ENCODE measurements around the gene TBC1D4.

DNA sequence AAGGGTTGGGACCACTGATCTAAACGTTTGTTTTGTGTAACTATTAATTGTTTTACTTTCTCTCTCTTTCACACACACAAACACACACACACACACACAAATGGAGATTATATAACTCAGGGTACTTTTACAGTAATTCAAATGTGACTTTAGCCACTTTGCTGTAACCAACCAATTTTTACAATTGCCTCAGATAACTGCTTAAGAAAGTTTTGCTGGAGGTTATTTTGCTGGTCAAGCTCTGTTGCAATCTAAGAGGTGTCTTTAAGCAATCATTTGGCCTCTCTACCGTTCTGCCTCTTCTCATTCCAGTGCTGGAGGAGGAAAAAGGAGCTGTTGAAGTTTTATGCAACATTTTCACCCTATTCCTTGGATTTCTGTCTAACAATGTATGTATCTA is 63.0 kb downstream of the TBC1D4 start:
- TF ChIP-seq, protein P1, sequence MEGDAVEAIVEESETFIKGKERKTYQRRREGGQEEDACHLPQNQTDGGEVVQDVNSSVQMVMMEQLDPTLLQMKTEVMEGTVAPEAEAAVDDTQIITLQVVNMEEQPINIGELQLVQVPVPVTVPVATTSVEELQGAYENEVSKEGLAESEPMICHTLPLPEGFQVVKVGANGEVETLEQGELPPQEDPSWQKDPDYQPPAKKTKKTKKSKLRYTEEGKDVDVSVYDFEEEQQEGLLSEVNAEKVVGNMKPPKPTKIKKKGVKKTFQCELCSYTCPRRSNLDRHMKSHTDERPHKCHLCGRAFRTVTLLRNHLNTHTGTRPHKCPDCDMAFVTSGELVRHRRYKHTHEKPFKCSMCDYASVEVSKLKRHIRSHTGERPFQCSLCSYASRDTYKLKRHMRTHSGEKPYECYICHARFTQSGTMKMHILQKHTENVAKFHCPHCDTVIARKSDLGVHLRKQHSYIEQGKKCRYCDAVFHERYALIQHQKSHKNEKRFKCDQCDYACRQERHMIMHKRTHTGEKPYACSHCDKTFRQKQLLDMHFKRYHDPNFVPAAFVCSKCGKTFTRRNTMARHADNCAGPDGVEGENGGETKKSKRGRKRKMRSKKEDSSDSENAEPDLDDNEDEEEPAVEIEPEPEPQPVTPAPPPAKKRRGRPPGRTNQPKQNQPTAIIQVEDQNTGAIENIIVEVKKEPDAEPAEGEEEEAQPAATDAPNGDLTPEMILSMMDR (IDR thresholded peaks at IDR 0.05) = no peak
- no peak for TF ChIP-seq ZFX (IDR thresholded peaks at IDR 0.05; ENCODE audit: borderline replicate concordance)

All from 22Rv1 (cell line).